Keratinocyte (primary cell): ENCODE measurements around the gene TRAPPC10. TPM values are rescaled to one million over a fixed set of nuclear protein-coding genes. Genes with fewer than 3 reads are reported as not detected.

Experiments
- DNase-seq: peaks from one replicate; pipeline ENCODE4 v3.0.0-alpha.2; 2011; ENCODE audit warnings: low read depth, missing footprints, low spot score
- FAIRE-seq: peaks from 2 replicates; lab custom pipeline; 2011; peaks lifted over from hg19 to GRCh38; lab: Jason Lieb, UNC
- H2AFZ ChIP-seq: 2 replicates; pipeline ENCODE4 v1.6.0; 2012; ENCODE audit warnings: low read length, control low read depth, inconsistent platforms; ENCODE audit not compliant: control insufficient read depth
- H3K27ac ChIP-seq: 2 replicates; pipeline ENCODE4 v1.5.1; 2011; ENCODE audit warnings: low read length; ENCODE audit not compliant: control insufficient read depth, insufficient read depth
- H3K27me3 ChIP-seq: 3 replicates; pipeline ENCODE4 v1.6.0; 2011; ENCODE audit warnings: low read length; ENCODE audit not compliant: control insufficient read depth, insufficient read depth; ENCODE audit errors: extremely low read depth
- H3K36me3 ChIP-seq, 2 experiments: 2 replicates in 1 of 2; 3 replicates in 1 of 2; pipeline ENCODE4 v1.5.1; 2011; ENCODE audit warnings: low read length in 2 of 2, mild to moderate bottlenecking in 1 of 2; ENCODE audit not compliant: control insufficient read depth in 2 of 2, insufficient read depth in 2 of 2; ENCODE audit errors: extremely low read depth in 1 of 2
- H3K4me1 ChIP-seq: 3 replicates; pipeline ENCODE4 v1.5.1; 2011; ENCODE audit warnings: low read length; ENCODE audit not compliant: control insufficient read depth, insufficient read depth; ENCODE audit errors: extremely low read depth
- H3K4me2 ChIP-seq: 3 replicates; pipeline ENCODE4 v1.6.0; 2011; ENCODE audit warnings: low read depth, low read length; ENCODE audit not compliant: control insufficient read depth, insufficient read depth; ENCODE audit errors: extremely low read depth
- H3K4me3 ChIP-seq, 3 experiments: fragments of 200-600 bp in 1 of 3; sonication (generic) in 1 of 3; 2 replicates in 2 of 3; 3 replicates in 1 of 3; pipeline ENCODE4 v1.5.1; 2011 to 2016; ENCODE audit warnings: low read length in 3 of 3, mild to moderate bottlenecking in 3 of 3, control low read depth in 2 of 3, inconsistent platforms in 1 of 3, low read depth in 1 of 3, mixed read lengths in 1 of 3, mixed run types in 1 of 3, moderate library complexity in 1 of 3; ENCODE audit not compliant: control insufficient read depth in 2 of 3, insufficient read depth in 2 of 3; ENCODE audit errors: extremely low read depth in 1 of 3
- H3K79me2 ChIP-seq: 2 replicates; pipeline ENCODE4 v1.6.0; 2012; ENCODE audit warnings: low read length; ENCODE audit not compliant: control insufficient read depth, insufficient read depth
- H3K9ac ChIP-seq: 3 replicates; pipeline ENCODE4 v1.6.0; 2011; ENCODE audit warnings: low read length; ENCODE audit not compliant: control insufficient read depth, insufficient read depth; ENCODE audit errors: extremely low read depth
- H3K9me1 ChIP-seq: 3 replicates; pipeline ENCODE4 v1.6.0; 2011; ENCODE audit warnings: low read length; ENCODE audit not compliant: control insufficient read depth, insufficient read depth; ENCODE audit errors: extremely low read depth
- H3K9me3 ChIP-seq: 2 replicates; pipeline ENCODE4 v1.5.1; 2012; ENCODE audit warnings: low read depth, low read length; ENCODE audit not compliant: control insufficient read depth
- H4K20me1 ChIP-seq: 3 replicates; pipeline ENCODE4 v1.6.0; 2011; ENCODE audit warnings: low read length; ENCODE audit not compliant: control insufficient read depth, insufficient read depth; ENCODE audit errors: extremely low read depth
- EZH2 ChIP-seq: IDR thresholded peaks from one replicate; pipeline ENCODE4 v1.6.1; 2012; ENCODE audit warnings: inconsistent platforms, mild to moderate bottlenecking, low read length, moderate library complexity
- dilution Hi-C: fragments of 300-500 bp; cut with MboI; formaldehyde crosslinking; loops from one replicate; pipeline ENCODE4 v1.7.0; 2020; ENCODE audit warnings: low sequenced_read_pairs; ENCODE audit not compliant: extremely low pct_ligation_motif_present
- polyA minus RNA-seq, 3 experiments: library from RNA; depleted of rRNA, polyadenylated mRNA; stranded (reverse); fragments of >200 nt; gene quantifications; 1 replicate in 1 of 3; 2 replicates in 1 of 3; 3 replicates in 1 of 3; pipeline ENCODE4 v1.2.3, GENCODE V29; 2011
- polyA plus RNA-seq, 5 experiments: library from polyadenylated mRNA; depleted of rRNA in 3 of 5; stranded (reverse) in 3 of 5; stranded (forward) in 1 of 5; unstranded in 1 of 5; fragments of >200 nt; gene quantifications; 1 replicate in 1 of 5; 2 replicates in 3 of 5; 3 replicates in 1 of 5; pipeline versions ENCODE4 v1.2.1 to v1.2.3, GENCODE V29; 2011 to 2012; ENCODE audit warnings: missing spikeins in 2 of 5, low read depth in 1 of 5, low replicate concordance in 1 of 5
- TF ChIP-seq, protein P1 (sequence below), 3 experiments: IDR thresholded peaks in 1 of 3; conservative IDR thresholded peaks in 1 of 3; optimal IDR thresholded peaks in 1 of 3; 2 replicates in 2 of 3; 3 replicates in 1 of 3; pipeline versions ENCODE3 to v1.5.1; 2011; ENCODE audit warnings: low read length in 3 of 3, mild to moderate bottlenecking in 3 of 3, moderate library complexity in 2 of 3, control low read depth in 1 of 3, inconsistent platforms in 1 of 3; ENCODE audit not compliant: insufficient read depth in 2 of 3; ENCODE audit errors: extremely low read depth in 1 of 3

TRAPPC10 gene, protein sequence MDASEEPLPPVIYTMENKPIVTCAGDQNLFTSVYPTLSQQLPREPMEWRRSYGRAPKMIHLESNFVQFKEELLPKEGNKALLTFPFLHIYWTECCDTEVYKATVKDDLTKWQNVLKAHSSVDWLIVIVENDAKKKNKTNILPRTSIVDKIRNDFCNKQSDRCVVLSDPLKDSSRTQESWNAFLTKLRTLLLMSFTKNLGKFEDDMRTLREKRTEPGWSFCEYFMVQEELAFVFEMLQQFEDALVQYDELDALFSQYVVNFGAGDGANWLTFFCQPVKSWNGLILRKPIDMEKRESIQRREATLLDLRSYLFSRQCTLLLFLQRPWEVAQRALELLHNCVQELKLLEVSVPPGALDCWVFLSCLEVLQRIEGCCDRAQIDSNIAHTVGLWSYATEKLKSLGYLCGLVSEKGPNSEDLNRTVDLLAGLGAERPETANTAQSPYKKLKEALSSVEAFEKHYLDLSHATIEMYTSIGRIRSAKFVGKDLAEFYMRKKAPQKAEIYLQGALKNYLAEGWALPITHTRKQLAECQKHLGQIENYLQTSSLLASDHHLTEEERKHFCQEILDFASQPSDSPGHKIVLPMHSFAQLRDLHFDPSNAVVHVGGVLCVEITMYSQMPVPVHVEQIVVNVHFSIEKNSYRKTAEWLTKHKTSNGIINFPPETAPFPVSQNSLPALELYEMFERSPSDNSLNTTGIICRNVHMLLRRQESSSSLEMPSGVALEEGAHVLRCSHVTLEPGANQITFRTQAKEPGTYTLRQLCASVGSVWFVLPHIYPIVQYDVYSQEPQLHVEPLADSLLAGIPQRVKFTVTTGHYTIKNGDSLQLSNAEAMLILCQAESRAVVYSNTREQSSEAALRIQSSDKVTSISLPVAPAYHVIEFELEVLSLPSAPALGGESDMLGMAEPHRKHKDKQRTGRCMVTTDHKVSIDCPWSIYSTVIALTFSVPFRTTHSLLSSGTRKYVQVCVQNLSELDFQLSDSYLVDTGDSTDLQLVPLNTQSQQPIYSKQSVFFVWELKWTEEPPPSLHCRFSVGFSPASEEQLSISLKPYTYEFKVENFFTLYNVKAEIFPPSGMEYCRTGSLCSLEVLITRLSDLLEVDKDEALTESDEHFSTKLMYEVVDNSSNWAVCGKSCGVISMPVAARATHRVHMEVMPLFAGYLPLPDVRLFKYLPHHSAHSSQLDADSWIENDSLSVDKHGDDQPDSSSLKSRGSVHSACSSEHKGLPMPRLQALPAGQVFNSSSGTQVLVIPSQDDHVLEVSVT
- 17.5 to 22.0 TPM (median 21.6 TPM) in 3 replicates for polyA plus RNA-seq
- polyA plus RNA-seq (2011; ENCODE audit: low read depth), result 8.8 TPM
- 17.2 and 24.4 TPM in 2 replicates for polyA plus RNA-seq (2011; cell fraction: cytosol; rRNA removed)
- polyA plus RNA-seq (2011; cell fraction: nucleus; rRNA removed), result 42.3 and 45.2 TPM in 2 replicates
- 16.2 and 16.8 TPM in 2 replicates for polyA plus RNA-seq (2012; ENCODE audit: low replicate concordance)
- polyA minus RNA-seq, result 28.2 to 46.0 TPM (median 29.8 TPM) in 3 replicates
- 10.7 TPM for polyA minus RNA-seq (2011; cell fraction: cytosol; rRNA and poly(A)+ RNA removed)
- polyA minus RNA-seq (2011; cell fraction: nucleus; rRNA and poly(A)+ RNA removed), result 27.9 and 55.5 TPM in 2 replicates

DNA sequence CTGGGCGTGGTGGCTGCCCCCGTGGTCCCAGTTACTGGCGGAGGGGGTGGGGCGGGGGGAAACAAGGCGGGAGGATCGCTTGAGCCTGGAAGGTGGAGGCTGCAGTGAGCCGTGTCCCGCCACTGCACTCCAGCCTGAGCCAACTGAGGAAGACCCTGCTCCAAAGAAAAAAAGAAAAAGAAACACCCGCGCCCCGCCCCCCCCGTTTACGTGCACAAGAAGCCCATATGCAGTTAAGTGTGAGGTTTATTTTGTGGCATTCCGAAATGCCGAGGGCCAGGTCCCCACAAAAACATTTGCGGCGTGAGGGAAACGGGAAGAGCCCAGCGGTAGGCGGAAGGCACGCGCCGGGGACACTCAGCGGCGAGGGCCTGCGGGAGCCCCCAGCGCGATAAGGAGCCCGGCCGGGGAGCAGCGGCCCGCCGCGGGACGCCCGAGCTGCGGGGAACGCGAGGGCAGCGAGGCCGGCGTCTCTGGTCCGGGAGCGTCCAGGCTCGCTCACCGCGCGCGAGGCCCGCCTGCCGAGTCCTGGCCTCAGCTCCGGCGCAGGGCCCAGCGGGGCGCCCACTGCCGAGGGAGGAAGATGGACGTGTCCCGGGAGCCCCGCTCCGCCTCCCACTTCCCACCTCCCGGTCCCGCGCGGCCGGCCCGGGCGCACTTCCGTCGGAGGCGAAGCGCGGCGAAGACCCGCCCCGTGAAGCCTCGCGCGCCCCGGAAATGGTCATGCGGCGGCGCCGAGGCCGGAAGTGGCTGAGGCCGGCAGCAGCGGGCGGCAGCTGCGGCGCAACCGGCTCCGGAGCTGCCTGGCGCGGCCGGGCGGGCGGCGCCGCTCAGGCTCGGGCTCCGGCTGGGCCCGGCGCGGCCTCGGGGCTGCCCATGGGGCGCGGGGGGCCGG is at the start of gene TRAPPC10:
Gene TRAPPC10 (plus strand): TSS at position 731 of the 895 bp plus-strand sequence. CDS start 185 bp downstream, outside the sequence.
- TF ChIP-seq EZH2, result no peak
- TF ChIP-seq, protein P1, sequence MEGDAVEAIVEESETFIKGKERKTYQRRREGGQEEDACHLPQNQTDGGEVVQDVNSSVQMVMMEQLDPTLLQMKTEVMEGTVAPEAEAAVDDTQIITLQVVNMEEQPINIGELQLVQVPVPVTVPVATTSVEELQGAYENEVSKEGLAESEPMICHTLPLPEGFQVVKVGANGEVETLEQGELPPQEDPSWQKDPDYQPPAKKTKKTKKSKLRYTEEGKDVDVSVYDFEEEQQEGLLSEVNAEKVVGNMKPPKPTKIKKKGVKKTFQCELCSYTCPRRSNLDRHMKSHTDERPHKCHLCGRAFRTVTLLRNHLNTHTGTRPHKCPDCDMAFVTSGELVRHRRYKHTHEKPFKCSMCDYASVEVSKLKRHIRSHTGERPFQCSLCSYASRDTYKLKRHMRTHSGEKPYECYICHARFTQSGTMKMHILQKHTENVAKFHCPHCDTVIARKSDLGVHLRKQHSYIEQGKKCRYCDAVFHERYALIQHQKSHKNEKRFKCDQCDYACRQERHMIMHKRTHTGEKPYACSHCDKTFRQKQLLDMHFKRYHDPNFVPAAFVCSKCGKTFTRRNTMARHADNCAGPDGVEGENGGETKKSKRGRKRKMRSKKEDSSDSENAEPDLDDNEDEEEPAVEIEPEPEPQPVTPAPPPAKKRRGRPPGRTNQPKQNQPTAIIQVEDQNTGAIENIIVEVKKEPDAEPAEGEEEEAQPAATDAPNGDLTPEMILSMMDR (optimal IDR thresholded peaks at IDR 0.05 in 1 of 3, IDR thresholded peaks at IDR 0.05 in 1 of 3, conservative IDR thresholded peaks at IDR 0.05 in 1 of 3; ENCODE audit: extremely low read depth in 1 of 3, insufficient read depth in 2 of 3, low read length in 3 of 3), result no peak
- peaks cover 11% of the 10 kb centered on the region for H3K4me1 ChIP-seq
- H3K9me3 ChIP-seq, result no peaks in the 10 kb centered on the region
- H3K9me1 ChIP-seq, result no peaks in the 10 kb centered on the region
- peak within 1 kb of the TSS; percentile 60 for H2AFZ ChIP-seq
- H3K36me3 ChIP-seq, result no peaks in the 10 kb centered on the region
- peak within 1 kb of the TSS; percentile 97 for H3K4me2 ChIP-seq
- H4K20me1 ChIP-seq, result peaks cover 13% of the 10 kb centered on the region
- dilution Hi-C loops, result no loop called here
- H3K4me3 ChIP-seq, result peak within 1 kb of the TSS; percentile 81 to 89 (median 88)
- peak within 1 kb of the TSS; percentile 80 for H3K27ac ChIP-seq
- H3K27me3 ChIP-seq, result no peaks in the 10 kb centered on the region
- DNase-seq (no peak), FAIRE-seq (no peak)
- peak within 1 kb of the TSS; percentile 89 for H3K9ac ChIP-seq
- peaks cover 43% of the 10 kb centered on the region for H3K79me2 ChIP-seq
